Type B pancreatic cell (in vitro differentiated cells): ENCODE results near the gene STX3. TPM values are rescaled to one million over a fixed set of nuclear protein-coding genes. Genes with fewer than 3 reads are reported as not detected.
"Not testable (repeated sequence)": the region's sequence is repeated elsewhere in the genome, so short reads cannot be mapped to it uniquely, and the experiment has no call there.

Source experiments
- DNase-seq: peaks from one replicate; pipeline ENCODE4 v3.0.0; 2021; ENCODE audit warnings: mixed read lengths; ENCODE audit not compliant: unreplicated experiment; ENCODE audit errors: extremely low spot score
- H3K27ac Mint-ChIP-seq: 2 replicates; pipeline ENCODE4 v1.8.0; 2021; ENCODE audit warnings: mild to moderate bottlenecking, mixed read lengths
- H3K27me3 Mint-ChIP-seq: 2 replicates; pipeline ENCODE4 v1.8.0; 2021; ENCODE audit warnings: mixed read lengths
- H3K36me3 Mint-ChIP-seq: 2 replicates; pipeline ENCODE4 v1.8.0; 2021; ENCODE audit warnings: mixed read lengths
- H3K4me1 Mint-ChIP-seq: one replicate; pipeline ENCODE4 v1.8.0; 2021; ENCODE audit warnings: mixed read lengths; ENCODE audit not compliant: unreplicated experiment
- H3K4me3 Mint-ChIP-seq: 2 replicates; pipeline ENCODE4 v1.8.0; 2021; ENCODE audit warnings: mild to moderate bottlenecking, mixed read lengths
- H3K9me3 Mint-ChIP-seq: 2 replicates; pipeline ENCODE4 v1.8.0; 2021; ENCODE audit warnings: mixed read lengths
- total RNA-seq: library from RNA; stranded (reverse); gene quantifications from 2 replicates; pipeline ENCODE4 v1.2.1, GENCODE V29; 2021; ENCODE audit warnings: low replicate concordance
- TF ChIP-seq, protein P1 (sequence below): fragments of 200-600 bp; sonication (generic); conservative IDR thresholded peaks from 2 replicates; pipeline ENCODE4 v1.5.0; 2021; ENCODE audit warnings: antibody characterized with exemption, mild to moderate bottlenecking

Gene STX3
- total RNA-seq, 1 donor from 2014 or later: 44.6 TPM

GRCh38 chr11:59810911-59811259 lies 55.7 kb downstream of the STX3 start:
- TF ChIP-seq, protein P1, sequence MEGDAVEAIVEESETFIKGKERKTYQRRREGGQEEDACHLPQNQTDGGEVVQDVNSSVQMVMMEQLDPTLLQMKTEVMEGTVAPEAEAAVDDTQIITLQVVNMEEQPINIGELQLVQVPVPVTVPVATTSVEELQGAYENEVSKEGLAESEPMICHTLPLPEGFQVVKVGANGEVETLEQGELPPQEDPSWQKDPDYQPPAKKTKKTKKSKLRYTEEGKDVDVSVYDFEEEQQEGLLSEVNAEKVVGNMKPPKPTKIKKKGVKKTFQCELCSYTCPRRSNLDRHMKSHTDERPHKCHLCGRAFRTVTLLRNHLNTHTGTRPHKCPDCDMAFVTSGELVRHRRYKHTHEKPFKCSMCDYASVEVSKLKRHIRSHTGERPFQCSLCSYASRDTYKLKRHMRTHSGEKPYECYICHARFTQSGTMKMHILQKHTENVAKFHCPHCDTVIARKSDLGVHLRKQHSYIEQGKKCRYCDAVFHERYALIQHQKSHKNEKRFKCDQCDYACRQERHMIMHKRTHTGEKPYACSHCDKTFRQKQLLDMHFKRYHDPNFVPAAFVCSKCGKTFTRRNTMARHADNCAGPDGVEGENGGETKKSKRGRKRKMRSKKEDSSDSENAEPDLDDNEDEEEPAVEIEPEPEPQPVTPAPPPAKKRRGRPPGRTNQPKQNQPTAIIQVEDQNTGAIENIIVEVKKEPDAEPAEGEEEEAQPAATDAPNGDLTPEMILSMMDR: no peak
- peaks cover 12% of the 10 kb centered on the region for H3K4me1 Mint-ChIP-seq
- H3K36me3 Mint-ChIP-seq: peaks cover 13% of the 10 kb centered on the region
- no peaks in the 10 kb centered on the region for H3K27me3 Mint-ChIP-seq
- peak overlapping the region; percentile 88 for H3K27ac Mint-ChIP-seq
- no peaks in the 10 kb centered on the region for H3K9me3 Mint-ChIP-seq
- no peak for DNase-seq
- H3K4me3 Mint-ChIP-seq: peak overlapping the region; percentile 95

GRCh38 chr11:59812220-59812619 lies 57.0 kb downstream of the STX3 start:
- H3K27me3 Mint-ChIP-seq: no peaks in the 10 kb centered on the region
- TF ChIP-seq, protein P1: no peak

DNA sequence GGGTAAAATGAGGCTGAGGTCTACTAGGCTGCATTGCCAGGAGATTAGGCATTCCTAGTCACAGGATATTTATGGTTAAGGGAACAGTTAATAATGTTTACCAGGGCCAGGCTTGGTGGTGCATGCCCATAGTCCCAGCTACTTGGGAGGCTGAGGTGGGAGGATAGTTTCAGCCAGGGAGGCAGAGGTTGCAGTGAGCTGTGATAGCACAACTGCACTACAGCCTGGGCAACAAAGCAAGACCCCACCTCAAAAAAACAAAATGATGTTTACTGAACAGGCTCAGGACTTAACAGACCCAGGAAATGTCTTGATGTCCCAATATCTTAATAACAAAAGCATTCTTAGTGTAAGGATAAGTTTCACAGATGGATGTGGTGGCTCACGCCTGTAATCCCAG lies 58.2 kb downstream of the STX3 start:
- no peak overlapping the region for H3K27ac Mint-ChIP-seq
- DNase-seq: no peak
- H3K9me3 Mint-ChIP-seq: no peaks in the 10 kb centered on the region
- no peak overlapping the region for H3K4me3 Mint-ChIP-seq
- H3K36me3 Mint-ChIP-seq: peaks cover 4% of the 10 kb centered on the region
- TF ChIP-seq, protein P1: no peak
- peaks cover 12% of the 10 kb centered on the region for H3K4me1 Mint-ChIP-seq
- H3K27me3 Mint-ChIP-seq: no peaks in the 10 kb centered on the region

More at GRCh38 chr11:59812220-59812619, 57.0 kb downstream of the STX3 start:
- peaks cover 4% of the 10 kb centered on the region for H3K36me3 Mint-ChIP-seq
- no peak overlapping the region for H3K4me3 Mint-ChIP-seq
- H3K27ac Mint-ChIP-seq: no peak overlapping the region
- peaks cover 12% of the 10 kb centered on the region for H3K4me1 Mint-ChIP-seq
- no peaks in the 10 kb centered on the region for H3K9me3 Mint-ChIP-seq
- DNase-seq: no peak

DNA sequence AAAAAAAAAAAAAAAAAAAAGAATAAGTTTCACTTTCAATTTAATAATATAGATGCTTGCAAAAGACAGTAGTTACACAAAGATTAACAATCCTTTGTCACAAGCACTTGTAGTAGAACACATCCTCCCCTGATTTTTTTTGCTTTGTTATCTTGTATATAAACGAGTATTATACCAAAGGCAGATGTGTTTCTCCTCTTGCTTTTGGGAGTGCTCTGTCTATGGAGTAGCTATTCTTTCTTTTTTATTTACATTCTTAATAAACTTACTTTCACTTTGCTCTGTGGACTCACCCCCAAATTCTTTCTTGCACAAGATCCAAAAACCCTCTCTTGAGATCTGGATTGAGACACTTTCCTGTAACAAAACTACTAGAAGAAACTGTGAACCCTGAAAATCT lies 58.8 kb downstream of the STX3 start:
- Mint-ChIP-seq H3K27ac (no peak overlapping the region), H3K36me3 (no peaks in the 10 kb centered on the region), H3K27me3 (peaks cover 2% of the 10 kb centered on the region), H3K4me1 (peaks cover 9% of the 10 kb centered on the region), H3K4me3 (no peak overlapping the region), H3K9me3 (no peaks in the 10 kb centered on the region)
- TF ChIP-seq, protein P1: no peak
- DNase-seq: no peak

DNA sequence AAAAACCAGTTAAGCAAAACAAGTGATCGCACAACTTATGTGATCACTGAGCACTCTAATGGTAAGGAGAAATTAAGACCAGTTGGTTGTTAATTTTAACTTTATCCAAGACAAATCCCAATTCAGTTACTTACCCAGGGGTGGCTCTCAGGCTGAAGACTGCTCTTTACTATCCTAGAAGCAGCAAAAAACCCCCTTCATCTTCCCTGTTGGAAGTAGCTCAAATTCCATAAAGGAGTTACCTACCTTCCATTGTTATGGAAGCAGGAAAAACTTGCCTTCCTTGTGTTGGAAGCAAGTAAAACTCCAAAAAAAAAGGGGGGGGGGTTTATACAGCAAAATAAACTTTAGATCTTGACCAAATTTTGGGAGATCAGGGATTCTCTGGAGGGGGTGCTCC lies 60.6 kb downstream of the STX3 start:
- Mint-ChIP-seq H3K27ac (no peak overlapping the region), H3K4me1 (peaks cover 5% of the 10 kb centered on the region), H3K4me3 (no peak overlapping the region), H3K36me3 (no peaks in the 10 kb centered on the region), H3K27me3 (peaks cover 3% of the 10 kb centered on the region), H3K9me3 (no peaks in the 10 kb centered on the region)
- DNase-seq: no peak
- TF ChIP-seq, protein P1: no peak

DNA sequence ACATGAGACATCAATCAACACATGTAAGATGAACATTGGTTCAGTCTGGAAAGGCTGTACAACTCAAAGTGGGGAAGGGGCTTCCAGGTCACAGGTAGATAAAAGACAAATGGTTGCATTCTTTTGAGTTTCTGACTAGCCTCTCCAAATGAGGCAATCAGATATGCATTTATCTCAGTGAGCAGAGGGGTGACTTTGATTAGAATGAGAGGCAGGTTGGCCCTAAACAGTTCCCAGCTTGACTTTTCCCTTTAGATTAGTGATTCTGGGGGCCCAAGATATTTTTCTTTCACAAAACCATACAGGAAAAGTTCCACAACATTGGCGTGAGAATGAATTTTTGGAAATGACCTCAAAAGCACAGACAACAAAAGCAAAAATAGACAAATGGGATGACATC lies 61.3 kb downstream of the STX3 start:
- H3K4me3 Mint-ChIP-seq, H3K27me3 Mint-ChIP-seq, H3K36me3 Mint-ChIP-seq, H3K27ac Mint-ChIP-seq, H3K4me1 Mint-ChIP-seq, H3K9me3 Mint-ChIP-seq, DNase-seq: not testable (repeated sequence)
